22Rv1 (cell line): ENCODE results near the gene KHK.
A peak's percentile ranks its signal among the peaks of the same experiment; 100 is the strongest.

Experiments used
- H3K27ac ChIP-seq: fragments of 450-650 bp; 2 replicates; pipeline ENCODE4 v1.5.1; 2017
- ZFX ChIP-seq: fragments of 450-650 bp; IDR thresholded peaks from 2 replicates; pipeline ENCODE4 v1.6.1; 2017; ENCODE audit warnings: antibody characterized with exemption, borderline replicate concordance
- TF ChIP-seq, protein P1 (sequence below): fragments of 450-650 bp; IDR thresholded peaks from 2 replicates; pipeline ENCODE4 v1.5.1; 2017; ENCODE audit warnings: mild to moderate bottlenecking

Gene KHK

DNA sequence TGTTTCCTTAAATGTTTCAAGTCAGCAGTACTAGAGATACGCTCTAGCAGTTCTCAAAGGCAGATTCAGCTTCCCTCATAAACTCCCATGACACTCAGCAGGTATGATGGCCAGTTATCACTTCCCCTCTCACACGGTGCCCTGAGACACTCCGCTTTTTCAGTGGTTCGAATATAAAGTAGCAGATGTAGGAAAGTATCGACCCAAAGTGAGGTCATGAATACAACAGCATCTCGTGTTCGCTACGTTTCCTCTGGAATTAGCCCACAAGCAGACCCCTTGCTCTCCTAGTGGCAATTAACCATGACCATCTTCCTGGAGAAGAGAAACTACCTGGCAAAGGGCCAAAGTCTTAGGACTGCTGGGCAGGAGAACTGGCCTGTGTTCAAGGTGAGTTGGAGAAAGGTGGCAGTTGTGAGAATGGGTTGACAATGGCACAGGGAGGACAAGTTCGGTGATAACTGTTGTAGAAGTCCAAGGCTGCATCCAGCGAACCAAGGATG, 44.4 kb upstream of the KHK start:
- H3K27ac ChIP-seq, result no peak overlapping the region
- no peak for TF ChIP-seq ZFX
- TF ChIP-seq, protein P1, sequence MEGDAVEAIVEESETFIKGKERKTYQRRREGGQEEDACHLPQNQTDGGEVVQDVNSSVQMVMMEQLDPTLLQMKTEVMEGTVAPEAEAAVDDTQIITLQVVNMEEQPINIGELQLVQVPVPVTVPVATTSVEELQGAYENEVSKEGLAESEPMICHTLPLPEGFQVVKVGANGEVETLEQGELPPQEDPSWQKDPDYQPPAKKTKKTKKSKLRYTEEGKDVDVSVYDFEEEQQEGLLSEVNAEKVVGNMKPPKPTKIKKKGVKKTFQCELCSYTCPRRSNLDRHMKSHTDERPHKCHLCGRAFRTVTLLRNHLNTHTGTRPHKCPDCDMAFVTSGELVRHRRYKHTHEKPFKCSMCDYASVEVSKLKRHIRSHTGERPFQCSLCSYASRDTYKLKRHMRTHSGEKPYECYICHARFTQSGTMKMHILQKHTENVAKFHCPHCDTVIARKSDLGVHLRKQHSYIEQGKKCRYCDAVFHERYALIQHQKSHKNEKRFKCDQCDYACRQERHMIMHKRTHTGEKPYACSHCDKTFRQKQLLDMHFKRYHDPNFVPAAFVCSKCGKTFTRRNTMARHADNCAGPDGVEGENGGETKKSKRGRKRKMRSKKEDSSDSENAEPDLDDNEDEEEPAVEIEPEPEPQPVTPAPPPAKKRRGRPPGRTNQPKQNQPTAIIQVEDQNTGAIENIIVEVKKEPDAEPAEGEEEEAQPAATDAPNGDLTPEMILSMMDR, result no peak

DNA sequence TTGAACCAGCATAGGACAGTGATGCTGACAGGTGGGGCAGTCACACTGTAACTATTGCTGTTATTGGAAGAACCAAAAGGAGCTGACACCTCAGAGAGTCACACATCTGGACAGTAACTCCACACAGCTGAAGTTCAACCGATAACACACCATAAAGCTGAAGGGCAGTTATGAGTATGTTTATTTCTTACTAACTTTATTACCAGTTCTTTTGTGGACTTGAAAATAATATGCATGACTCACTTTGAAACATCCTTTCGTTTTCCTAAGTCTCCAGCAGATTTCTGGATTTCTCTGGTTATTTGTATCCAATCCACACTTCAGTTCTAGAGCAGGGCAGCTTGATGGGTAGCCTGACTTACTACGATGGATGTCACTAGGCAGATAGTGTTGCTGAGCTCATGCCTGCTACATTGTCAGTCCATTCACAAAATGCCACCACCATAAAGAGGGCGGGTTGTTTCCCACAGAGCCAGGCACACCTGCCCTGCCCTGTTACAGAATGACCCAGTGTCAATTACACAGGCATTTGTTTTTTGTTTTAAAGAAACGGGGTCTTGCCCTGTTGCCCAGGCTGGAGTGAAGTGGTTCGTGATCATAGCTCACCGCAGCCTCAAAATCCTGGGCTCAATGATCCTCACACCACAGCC, 43.5 kb upstream of the KHK start:
- TF ChIP-seq ZFX, result no peak
- TF ChIP-seq, protein P1, result no peak
- no peak overlapping the region for H3K27ac ChIP-seq

DNA sequence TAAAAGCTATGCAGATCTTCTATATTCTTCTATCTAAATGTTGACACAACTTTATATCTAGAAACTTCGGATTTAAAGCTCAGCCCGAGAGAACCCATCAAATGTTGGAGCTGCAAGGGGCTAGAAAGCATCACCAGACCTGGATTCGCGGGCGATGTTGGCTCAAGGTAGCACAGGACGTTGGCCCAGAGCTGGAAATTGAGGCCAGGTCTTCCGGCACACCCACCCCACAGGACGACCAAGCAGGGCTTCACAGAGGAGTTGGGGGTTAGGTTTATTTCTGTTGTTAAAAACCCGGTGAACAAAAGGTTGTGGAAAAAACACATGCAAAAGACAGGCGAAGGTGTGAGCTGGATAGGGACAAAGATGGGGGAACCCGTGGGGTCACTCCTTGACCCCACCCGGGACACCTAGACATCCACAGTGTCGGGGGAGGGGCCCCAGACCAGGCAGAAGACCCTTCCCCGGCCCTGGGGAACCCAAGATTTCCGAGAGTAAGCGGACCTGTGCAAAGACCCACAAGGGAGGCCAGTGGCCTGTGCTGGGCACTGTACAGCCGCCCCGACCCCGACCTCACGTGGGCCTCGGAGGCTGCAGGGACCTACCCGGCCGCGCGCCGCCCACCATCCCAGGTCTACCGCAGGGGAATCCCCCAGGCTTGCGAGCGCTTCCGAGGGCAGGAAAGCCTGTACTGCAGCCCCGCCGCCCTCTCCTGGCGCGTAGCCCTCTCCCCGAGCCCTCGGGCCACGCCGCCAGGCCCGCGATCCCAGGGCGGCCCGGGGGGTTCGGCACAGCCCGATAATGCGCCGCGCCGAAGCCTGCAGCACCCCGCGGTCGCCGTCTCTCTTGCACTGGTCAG, 36.9 kb upstream of the KHK start:
- H3K27ac ChIP-seq, result peak overlapping the region; percentile 85
- no peak for TF ChIP-seq ZFX
- TF ChIP-seq, protein P1, result no peak

DNA sequence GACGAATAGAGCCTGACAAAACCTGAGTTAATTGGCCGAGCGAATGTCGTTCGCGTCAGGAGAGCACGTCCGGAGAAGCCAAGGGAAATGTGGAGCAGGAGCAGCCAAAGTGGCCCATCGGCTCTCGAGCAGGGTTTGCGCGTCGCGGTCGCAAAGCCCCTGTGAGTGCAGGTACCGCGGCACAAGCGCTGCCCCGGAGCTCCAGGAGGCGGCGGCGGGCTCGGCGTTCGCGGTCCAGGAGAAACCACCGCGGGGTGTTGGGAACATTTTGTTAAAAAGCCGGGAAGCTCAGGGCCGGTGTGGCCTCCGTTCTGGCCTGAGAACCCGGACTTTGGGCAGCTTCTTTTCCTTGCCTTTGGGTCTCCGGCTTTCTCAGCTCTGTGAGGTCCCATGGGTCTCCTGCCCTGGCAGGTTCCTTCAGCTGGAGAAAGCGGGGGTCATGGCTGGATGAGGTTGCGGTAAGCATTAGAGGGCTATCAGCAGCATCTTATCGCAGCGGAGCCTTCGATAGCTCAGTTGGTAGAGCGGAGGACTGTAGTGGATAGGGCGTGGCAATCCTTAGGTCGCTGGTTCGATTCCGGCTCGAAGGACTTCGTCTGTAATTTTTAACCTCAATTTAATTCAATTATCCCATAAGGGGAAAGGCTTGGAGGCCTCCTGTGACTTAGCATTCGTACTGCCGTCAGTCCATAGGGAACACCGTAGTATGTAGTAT, 36.1 kb upstream of the KHK start:
- TF ChIP-seq, protein P1, result peak; percentile 42
- TF ChIP-seq ZFX, result no peak
- peak overlapping the region; percentile 85 for H3K27ac ChIP-seq

DNA sequence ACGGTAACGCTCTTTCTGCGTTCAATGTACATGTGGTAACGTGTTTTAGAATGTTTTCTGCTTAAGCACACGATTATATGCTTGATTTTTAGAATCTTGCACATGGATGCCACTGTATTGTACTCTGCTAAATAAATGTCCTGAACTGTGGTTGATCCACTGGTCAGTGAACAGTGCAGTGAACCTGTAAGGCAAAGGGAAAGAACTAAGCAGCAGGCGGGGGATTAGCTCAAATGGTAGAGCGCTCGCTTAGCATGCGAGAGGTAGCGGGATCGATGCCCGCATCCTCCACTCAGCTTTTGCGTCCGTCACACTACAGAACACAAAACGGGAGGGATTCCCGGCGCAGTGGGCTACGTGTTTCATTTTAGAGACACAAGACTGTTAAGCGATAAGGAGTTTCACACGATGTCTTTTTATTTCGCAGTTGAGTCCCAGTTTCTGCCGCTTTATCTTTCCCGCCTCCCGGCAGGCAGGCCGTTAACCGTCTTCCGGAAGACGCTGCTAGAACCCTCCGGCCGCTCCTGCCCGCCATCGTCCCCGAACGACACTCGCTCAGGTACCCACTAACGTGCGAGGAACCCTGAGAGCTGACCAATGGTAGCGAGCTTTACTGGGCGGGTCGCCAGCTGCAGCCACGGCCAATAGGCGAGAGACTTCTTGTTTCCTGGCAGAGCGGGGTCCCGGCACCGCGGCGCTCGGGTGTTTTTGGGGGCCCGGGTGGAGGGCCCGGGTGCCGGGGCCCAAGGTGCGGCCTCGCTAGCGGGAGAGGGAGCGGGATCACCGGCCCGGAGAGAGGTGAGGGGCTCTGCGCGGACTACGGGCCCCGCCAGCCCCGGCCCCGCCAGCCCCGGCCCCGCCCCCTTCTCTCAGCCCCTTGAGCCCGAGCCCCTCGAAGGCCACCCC, 35.3 kb upstream of the KHK start, which contains the start of gene AGBL5:
Gene AGBL5, plus strand, starts transcription at position 673 of the 906 bp plus-strand sequence. CDS start 1,291 bp downstream, outside the sequence.
- peak within 1 kb of the TSS; percentile 85 for H3K27ac ChIP-seq
- no peak for TF ChIP-seq ZFX
- TF ChIP-seq, protein P1, result no peak

DNA sequence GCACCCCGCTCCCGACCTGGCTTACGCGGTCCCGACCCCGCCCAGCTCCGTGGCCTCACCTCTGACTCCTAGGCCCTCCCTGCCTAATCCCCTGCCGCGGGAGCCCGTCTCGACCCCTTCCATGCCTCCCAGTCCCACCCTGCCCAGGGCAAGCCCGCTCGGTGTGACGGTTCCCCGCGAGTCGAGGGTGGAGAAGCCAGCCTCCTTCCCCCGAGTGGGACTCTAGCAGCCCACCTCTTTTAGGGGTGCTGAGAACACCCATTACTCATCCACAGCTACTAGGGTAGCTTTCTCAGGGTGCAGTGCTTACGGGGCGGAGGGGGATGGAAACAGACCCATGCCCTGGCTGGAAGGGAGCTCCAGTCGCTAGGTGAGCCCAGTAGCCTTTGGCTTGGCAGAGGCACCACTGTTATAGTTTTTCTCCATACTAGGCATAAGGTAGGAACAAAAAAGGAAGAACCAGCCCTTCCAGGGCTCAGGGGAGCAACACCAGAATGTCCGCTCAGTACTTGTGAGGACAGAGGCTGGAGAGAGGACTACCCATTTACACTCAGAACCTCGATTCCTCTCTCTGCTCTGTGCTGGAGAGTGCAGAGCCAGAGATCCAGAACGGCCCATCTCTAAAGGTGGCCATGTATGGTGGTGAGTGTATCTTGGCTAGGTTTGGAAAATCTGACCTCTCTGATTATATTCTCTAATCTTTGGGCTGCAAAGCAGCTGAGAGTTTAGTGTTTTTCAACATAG, 34.5 kb upstream of the KHK start:
- H3K27ac ChIP-seq, result peak overlapping the region; percentile 85
- TF ChIP-seq, protein P1, result no peak
- no peak for TF ChIP-seq ZFX
